ENCODE data around the gene GNA14. TPM values are rescaled to one million over a fixed set of nuclear protein-coding genes. Genes with fewer than 3 reads are reported as not detected.

The GNA14 gene
- total RNA-seq, 2 experiments from 2014 or later, result not detected

- H3K4me3 ChIP-seq (ENCODE audit: low read depth, low read length, poor library complexity, severe bottlenecking), result no peak overlapping the region
- H3K4me2 ChIP-seq (ENCODE audit: low read length), result no peak overlapping the region
- TF ChIP-seq, protein P1, sequence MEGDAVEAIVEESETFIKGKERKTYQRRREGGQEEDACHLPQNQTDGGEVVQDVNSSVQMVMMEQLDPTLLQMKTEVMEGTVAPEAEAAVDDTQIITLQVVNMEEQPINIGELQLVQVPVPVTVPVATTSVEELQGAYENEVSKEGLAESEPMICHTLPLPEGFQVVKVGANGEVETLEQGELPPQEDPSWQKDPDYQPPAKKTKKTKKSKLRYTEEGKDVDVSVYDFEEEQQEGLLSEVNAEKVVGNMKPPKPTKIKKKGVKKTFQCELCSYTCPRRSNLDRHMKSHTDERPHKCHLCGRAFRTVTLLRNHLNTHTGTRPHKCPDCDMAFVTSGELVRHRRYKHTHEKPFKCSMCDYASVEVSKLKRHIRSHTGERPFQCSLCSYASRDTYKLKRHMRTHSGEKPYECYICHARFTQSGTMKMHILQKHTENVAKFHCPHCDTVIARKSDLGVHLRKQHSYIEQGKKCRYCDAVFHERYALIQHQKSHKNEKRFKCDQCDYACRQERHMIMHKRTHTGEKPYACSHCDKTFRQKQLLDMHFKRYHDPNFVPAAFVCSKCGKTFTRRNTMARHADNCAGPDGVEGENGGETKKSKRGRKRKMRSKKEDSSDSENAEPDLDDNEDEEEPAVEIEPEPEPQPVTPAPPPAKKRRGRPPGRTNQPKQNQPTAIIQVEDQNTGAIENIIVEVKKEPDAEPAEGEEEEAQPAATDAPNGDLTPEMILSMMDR (conservative IDR thresholded peaks at IDR 0.05; ENCODE audit: low read length), result peak; percentile 79
- no peak for TF ChIP-seq EZH2phosphoT487 (IDR thresholded peaks at IDR 0.05; ENCODE audit: borderline replicate concordance, low read depth, low read length)
- H4K20me1 ChIP-seq (ENCODE audit: insufficient read depth, low read length), result no peaks in the 10 kb centered on the region
- POLR2A ChIA-PET, result no interaction called here
- no peaks in the 10 kb centered on the region for H3K4me1 ChIP-seq (ENCODE audit: insufficient read depth, low read length, poor library complexity, severe bottlenecking)
- CTCF ChIA-PET (ENCODE audit: unreplicated experiment), result no interaction called here
- DNase-seq (ENCODE audit: low spot score), result peak; percentile 39
- H3K9me3 ChIP-seq (ENCODE audit: low read length), result no peaks in the 10 kb centered on the region
- H3K27ac ChIP-seq (ENCODE audit: low read depth, low read length, poor library complexity, severe bottlenecking), result no peak overlapping the region
- H3K36me3 ChIP-seq (ENCODE audit: insufficient read depth, low read length), result no peaks in the 10 kb centered on the region
- no peak overlapping the region for H2AFZ ChIP-seq (ENCODE audit: low read length)
- H3K9me2 ChIP-seq (ENCODE audit: insufficient read depth, low read length), result no peaks in the 10 kb centered on the region
- intact Hi-C loops (cut with micrococcal nuclease; ENCODE audit: unreplicated experiment), result loop anchor here (5.0 kb wide), 2 partner anchors 288 to 297 kb away; no protein-coding TSS in a partner anchor
- BruUV-seq (replicated peaks), result no TSS peak
- no peaks in the 10 kb centered on the region for H3K79me2 ChIP-seq (ENCODE audit: insufficient read depth, low read depth, low read length)
Observed at GRCh38 chr9:77455312-77455927, 192.7 kb downstream of the GNA14 start.

- Histone ChIP-seq H3K9me3 (ENCODE audit: low read length) (no peaks in the 10 kb centered on the region), H4K20me1 (ENCODE audit: insufficient read depth, low read length) (no peaks in the 10 kb centered on the region), H3K4me3 (ENCODE audit: low read depth, low read length, poor library complexity, severe bottlenecking) (no peak overlapping the region), H3K4me2 (ENCODE audit: low read length) (no peak overlapping the region), H3K36me3 (ENCODE audit: insufficient read depth, low read length) (no peaks in the 10 kb centered on the region), H2AFZ (ENCODE audit: low read length) (no peak overlapping the region), H3K27ac (ENCODE audit: low read depth, low read length, poor library complexity, severe bottlenecking) (no peak overlapping the region), H3K9me2 (ENCODE audit: insufficient read depth, low read length) (no peaks in the 10 kb centered on the region), H3K4me1 (ENCODE audit: insufficient read depth, low read length, poor library complexity, severe bottlenecking) (no peaks in the 10 kb centered on the region), H3K79me2 (ENCODE audit: insufficient read depth, low read depth, low read length) (no peaks in the 10 kb centered on the region)
- no TSS peak for BruUV-seq (replicated peaks)
- intact Hi-C loops (cut with micrococcal nuclease; ENCODE audit: unreplicated experiment), result loop anchor here (5.0 kb wide), 2 partner anchors 287 to 298 kb away; no protein-coding TSS in a partner anchor
- TF ChIP-seq, protein P1 (conservative IDR thresholded peaks at IDR 0.05; ENCODE audit: low read length), result no peak
- no peak for TF ChIP-seq EZH2phosphoT487 (IDR thresholded peaks at IDR 0.05; ENCODE audit: borderline replicate concordance, low read depth, low read length)
- ChIA-PET CTCF (ENCODE audit: unreplicated experiment) (no interaction called here), POLR2A (no interaction called here)
- no peak for DNase-seq (ENCODE audit: low spot score)
Observed at GRCh38 chr9:77454663-77455062, 193.5 kb downstream of the GNA14 start.

Data from OCI-LY7 (cell line).